ENCODE measurements around the gene BPIFB1.

BPIFB1 gene

GRCh38 chr20:33251496-33251895 lies 31.5 kb upstream of the BPIFB1 start:
- no peak for TF ChIP-seq CTCF (conservative IDR thresholded peaks at IDR 0.05; ENCODE audit: control insufficient read depth, insufficient read depth, low read depth, low read length)
- DNase-seq (ENCODE audit: low read depth), result no peak
- H3K4me3 ChIP-seq (ENCODE audit: control insufficient read depth, low read depth, low read length), result no peak overlapping the region

- TF ChIP-seq CTCF (conservative IDR thresholded peaks at IDR 0.05; ENCODE audit: control insufficient read depth, insufficient read depth, low read depth, low read length), result no peak
- no peak for DNase-seq (ENCODE audit: low read depth)
Measured at GRCh38 chr20:33252460-33252859, 30.6 kb upstream of the BPIFB1 start.

GRCh38 chr20:33255005-33255404 lies 28.0 kb upstream of the BPIFB1 start:
- no peak for TF ChIP-seq CTCF (conservative IDR thresholded peaks at IDR 0.05; ENCODE audit: control insufficient read depth, insufficient read depth, low read depth, low read length)
- DNase-seq (ENCODE audit: low read depth), result no peak
- no peak overlapping the region for H3K4me3 ChIP-seq (ENCODE audit: control insufficient read depth, low read depth, low read length)

More at GRCh38 chr20:33252460-33252859, 30.6 kb upstream of the BPIFB1 start:
- no peak overlapping the region for H3K4me3 ChIP-seq (ENCODE audit: control insufficient read depth, low read depth, low read length)

- DNase-seq (ENCODE audit: low read depth), result no peak
- no peak for TF ChIP-seq CTCF (conservative IDR thresholded peaks at IDR 0.05; ENCODE audit: control insufficient read depth, insufficient read depth, low read depth, low read length)
Measured at GRCh38 chr20:33257237-33257636, 25.8 kb upstream of the BPIFB1 start.

GRCh38 chr20:33259371-33259770 lies 23.6 kb upstream of the BPIFB1 start:
- no peak for DNase-seq (ENCODE audit: low read depth)
- no peak for TF ChIP-seq CTCF (conservative IDR thresholded peaks at IDR 0.05; ENCODE audit: control insufficient read depth, insufficient read depth, low read depth, low read length)
- no peak overlapping the region for H3K4me3 ChIP-seq (ENCODE audit: control insufficient read depth, low read depth, low read length)

More at GRCh38 chr20:33257237-33257636, 25.8 kb upstream of the BPIFB1 start:
- H3K4me3 ChIP-seq (ENCODE audit: control insufficient read depth, low read depth, low read length), result no peak overlapping the region

- no peak overlapping the region for H3K4me3 ChIP-seq (ENCODE audit: control insufficient read depth, low read depth, low read length)
- no peak for DNase-seq (ENCODE audit: low read depth)
- no peak for TF ChIP-seq CTCF (conservative IDR thresholded peaks at IDR 0.05; ENCODE audit: control insufficient read depth, insufficient read depth, low read depth, low read length)
Measured at GRCh38 chr20:33261465-33261864, 21.5 kb upstream of the BPIFB1 start.

GRCh38 chr20:33262658-33263065 lies 20.4 kb upstream of the BPIFB1 start:
- H3K4me3 ChIP-seq (ENCODE audit: control insufficient read depth, low read depth, low read length), result no peak overlapping the region
- peak; percentile 70 for TF ChIP-seq CTCF (conservative IDR thresholded peaks at IDR 0.05; ENCODE audit: control insufficient read depth, insufficient read depth, low read depth, low read length)
- peak; percentile 55 for DNase-seq (ENCODE audit: low read depth)
